GM18508 (cell line): ENCODE data around the gene CCDC152.

ENCODE experiments used
- ATAC-seq: cut with Tn5 transposase; IDR thresholded peaks from one replicate; pipeline ENCODE4 v1.9.1; 2021; ENCODE audit warnings: moderate number of reproducible peaks; ENCODE audit not compliant: insufficient read depth, unreplicated experiment

CCDC152 gene

GRCh38 chr5:42772265-42772993 is 15.8 kb downstream of the CCDC152 start:
- no peak for ATAC-seq

DNA sequence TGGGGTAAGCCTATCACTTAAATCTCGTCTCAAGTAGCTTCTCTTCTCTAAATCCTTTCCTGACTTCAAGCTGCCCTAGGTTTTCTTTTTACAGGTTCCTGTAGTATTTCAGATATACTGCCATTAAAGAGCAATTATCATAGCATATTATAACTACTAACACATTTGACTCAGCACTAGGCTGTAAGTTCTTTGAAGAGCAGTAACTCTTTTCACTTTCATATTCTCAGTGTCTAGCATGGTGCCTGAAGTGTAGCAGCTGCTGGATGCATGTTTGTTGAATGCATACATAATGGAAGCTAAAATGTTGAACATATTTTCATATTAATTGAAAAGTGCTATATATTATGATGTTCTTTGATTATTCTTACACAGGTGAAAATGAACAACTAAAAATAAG is 22.5 kb downstream of the CCDC152 start:
- no peak for ATAC-seq

- no peak for ATAC-seq
Measured at GRCh38 chr5:42781584-42781983, 25.0 kb downstream of the CCDC152 start.

DNA sequence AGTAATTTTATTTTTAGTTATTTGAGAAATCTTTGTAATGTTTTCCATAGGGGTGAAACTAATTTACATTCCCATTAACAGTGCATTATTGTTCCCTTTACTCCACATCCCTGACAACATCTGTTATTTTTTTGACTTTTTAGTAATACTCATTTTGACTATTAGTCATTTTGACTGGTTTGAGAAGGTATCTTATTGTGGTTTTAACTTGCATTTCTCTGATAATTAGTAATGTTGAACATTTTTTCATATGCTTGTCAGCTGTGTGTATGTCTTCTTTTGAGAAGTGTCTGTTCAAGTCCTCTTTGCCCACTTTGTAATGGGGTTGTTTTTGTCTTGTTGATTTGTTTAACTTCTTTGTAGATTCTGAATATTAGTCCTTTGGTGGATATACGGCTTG is 27.5 kb downstream of the CCDC152 start:
- no peak for ATAC-seq

- ATAC-seq, result no peak
Measured at GRCh38 chr5:42785756-42786155, 29.1 kb downstream of the CCDC152 start.

DNA sequence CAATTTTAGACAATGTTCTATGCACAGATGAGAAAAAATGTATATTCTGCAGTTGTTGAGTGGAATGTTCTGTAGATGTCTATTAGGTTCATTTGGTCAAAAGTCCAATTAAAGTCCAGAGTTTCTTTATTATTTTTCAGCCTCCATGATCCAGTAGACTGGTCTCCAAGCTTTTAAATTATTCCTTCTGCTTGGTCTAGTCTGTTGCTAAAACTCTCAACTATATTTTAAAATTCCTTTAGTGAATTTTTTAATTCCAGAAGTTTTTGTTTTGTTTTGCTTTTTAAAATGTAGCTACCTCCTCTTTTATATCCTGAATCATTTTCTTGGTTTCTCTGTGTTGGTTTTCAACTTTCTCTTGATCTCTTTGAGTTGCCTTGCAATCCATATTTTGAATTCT is 30.5 kb downstream of the CCDC152 start:
- ATAC-seq, result no peak

- ATAC-seq, result no peak
Measured at GRCh38 chr5:42787845-42788244, 31.2 kb downstream of the CCDC152 start.

DNA sequence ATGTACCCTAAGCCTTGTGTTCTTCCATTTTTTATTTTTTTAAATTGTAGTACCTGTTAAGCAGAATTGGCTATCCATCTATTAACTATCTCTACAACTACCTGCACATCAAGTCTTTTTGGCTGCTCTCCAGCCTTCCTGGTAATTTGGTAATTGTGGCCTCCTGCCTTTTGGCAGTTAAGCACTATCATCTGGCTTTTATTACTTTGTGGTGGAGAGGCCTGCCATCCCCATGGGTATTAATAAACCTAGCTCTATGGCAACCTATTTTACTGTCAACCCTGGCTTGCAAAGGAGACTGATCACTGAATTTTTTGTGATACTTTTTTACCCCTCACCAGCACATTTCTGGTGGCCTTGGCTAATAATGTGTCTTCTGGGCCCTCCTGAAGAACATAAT is 34.5 kb downstream of the CCDC152 start:
- ATAC-seq, result no peak

DNA sequence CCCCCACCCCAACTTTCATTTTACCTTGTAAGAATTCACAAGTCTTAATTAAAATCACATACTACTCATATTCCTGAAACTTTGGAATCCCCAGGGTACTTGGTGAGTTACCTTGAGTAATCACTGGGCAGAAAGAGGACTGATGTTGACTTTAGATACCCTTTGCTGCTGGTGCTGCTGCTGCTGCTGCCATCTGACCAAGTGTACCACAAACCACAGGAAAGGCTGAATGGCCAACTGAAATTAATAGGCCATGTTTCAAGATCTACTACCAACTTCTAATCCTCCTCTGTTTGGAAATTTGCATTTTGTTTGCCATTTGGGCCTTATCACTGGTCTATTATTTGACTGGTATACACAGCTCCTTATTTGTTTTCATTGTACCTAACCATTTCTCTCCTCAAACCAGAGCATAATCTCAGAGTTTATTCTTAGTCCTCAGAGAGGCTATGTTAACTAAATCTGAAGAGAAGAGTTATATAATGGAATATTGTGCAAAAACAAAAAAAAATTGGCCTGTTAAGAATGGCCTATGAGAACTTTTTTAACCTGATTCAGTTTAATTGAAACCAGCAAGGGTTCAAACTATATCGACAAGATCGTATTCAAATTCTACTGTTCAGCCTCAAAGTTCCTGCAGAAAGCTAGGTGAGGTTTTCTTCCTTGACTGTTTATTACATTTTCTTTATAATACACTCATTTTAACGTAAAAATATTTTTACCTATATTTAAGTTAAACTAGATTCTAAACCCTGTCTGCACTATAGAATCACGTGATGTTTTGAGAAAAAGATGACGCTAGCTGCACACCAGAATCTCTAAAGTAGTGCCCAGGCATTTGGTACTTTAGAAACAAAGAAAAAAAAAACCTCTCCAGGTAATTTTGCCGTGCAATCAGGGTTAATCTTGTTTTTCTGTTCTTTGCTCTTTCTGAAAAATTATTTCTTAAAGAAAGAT is 41.9 kb downstream of the CCDC152 start:
- no peak for ATAC-seq

GRCh38 chr5:42799241-42799608 is 42.6 kb downstream of the CCDC152 start:
- no peak for ATAC-seq

DNA sequence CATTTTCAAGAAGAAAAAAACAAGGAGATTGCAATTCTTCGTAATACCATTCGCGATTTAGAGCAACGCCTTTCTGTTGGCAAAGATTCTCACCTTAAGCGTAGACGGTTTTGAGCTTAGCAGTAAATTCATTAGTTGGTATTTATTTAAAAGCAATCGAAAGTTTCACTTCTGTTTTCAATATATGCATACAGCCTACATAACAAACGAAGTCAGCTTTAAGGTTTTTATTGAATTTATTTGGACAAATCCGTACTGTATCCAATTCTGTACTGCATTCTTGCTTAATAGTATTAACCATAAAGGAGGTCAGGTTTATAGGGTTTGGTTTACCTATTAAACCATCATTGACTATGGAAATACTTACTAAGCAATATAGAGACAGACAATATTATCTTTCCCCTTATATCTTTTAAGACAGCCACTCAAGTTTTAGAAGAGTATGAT is 43.1 kb downstream of the CCDC152 start:
- no peak for ATAC-seq

- ATAC-seq, result no peak
Measured at GRCh38 chr5:42800748-42801330, 44.2 kb downstream of the CCDC152 start.

GRCh38 chr5:42801516-42802166 is 45.0 kb downstream of the CCDC152 start:
- ATAC-seq, result no peak

DNA sequence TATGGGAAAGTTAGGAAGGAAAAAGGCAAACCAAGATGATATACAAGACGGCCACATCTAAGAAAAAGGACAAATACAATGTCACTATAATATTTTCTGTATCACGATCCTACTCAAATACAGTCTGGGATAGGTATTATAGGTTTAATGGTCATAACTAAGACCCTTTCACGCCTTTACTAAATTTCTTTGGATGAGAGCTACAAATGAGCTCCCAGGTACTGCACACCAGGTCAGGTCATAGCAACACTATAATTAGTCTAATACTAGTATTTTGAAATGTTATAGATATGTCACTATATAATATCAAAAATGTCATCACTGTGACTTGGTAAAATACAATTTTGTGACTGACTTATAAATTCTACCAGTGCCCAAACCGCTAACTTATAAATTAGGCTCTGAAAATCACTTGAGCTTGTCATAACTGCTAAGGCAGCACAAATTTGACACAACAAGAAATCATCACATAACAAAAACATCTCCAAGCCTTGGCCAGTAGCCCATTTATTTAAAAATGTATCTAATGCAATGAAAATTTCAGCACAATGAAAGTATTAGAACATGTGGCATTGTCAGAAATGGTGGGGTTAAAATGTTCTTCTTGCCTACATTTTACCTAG is 48.2 kb downstream of the CCDC152 start:
- no peak for ATAC-seq

DNA sequence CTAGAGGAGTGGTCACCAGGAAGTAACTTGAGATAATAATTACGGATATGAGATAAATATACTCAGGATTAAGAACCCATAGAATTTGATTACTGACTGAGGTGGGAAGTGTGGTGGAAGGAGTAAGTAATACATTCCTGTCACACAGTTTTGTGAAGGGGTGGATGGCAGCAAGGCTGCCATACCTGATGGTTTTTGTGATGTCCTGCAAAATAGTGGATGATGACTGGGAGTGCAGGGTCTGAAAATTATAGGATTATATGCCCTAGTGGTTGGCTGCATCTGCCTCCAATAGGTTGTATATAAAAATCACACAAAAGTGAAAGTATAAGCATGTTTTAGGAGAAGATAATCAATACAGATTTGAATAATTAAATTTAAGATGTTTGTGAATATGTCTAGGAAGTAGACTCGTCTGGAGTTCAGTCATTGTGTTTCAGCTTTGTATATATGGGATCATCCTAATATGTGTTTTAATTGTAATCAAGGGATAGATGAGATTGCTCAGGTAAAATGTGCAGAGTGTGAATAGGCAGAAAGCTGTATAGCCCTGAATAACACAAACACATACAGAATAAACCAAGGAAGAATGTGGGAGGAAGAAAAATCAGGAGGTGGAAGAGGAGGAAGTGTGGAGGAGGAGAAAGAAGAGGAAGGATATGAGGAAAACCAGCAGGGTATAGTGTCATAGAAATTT is 49.5 kb downstream of the CCDC152 start:
- no peak for ATAC-seq

- ATAC-seq, result no peak
Measured at GRCh38 chr5:42806701-42807262, 50.2 kb downstream of the CCDC152 start.

DNA sequence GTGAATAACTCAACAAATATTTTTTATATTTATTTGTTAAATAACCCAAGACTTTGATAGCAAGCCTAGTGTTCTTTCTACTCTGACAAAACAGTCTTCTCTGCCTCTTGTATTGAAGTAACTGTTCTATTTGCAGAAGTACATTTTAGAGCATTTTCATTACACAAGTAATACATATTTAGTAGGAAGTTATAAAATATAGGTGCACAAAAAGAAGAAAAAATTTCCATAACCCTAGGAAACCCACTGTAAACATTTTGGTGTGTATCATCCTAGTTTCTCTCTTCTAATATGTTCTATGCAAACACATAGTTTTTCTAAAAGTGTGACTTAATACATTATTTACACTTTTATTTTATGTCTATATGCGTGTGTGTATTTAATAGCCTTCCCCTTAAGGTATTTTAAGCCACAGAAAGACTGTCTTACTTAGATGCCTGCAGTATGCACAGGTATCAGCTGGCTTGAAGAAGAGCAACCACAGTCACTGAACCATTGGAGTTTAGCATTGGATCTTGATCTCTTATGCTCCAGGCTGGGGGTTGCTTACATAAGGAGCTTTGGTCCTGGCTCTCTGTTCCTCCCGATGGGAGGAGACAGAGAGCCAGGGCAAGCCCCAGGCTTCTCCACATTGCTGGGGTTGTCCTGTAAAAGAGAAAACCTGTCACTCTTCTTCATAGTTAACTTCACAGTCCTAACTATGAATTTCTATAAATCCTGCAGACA is 51.3 kb downstream of the CCDC152 start:
- no peak for ATAC-seq

GRCh38 chr5:42808888-42809611 is 52.4 kb downstream of the CCDC152 start:
- no peak for ATAC-seq
